HepG2 (cell line): ENCODE measurements around the gene SYVN1. TPM values are rescaled to one million over a fixed set of nuclear protein-coding genes. Genes with fewer than 3 reads are reported as not detected.

Experiments used
- ATF7-NPFF ChIP-seq: sonication (generic); formaldehyde crosslinking; IDR thresholded peaks from 2 replicates; pipeline ENCODE4 v1.8.1; 2023; ENCODE audit warnings: mild to moderate bottlenecking, low read depth, missing genetic modification reagents, moderate library complexity
- FOSL2 ChIP-seq: sonication (generic); formaldehyde crosslinking; IDR thresholded peaks from 2 replicates; pipeline ENCODE4 v1.4.0; 2020; ENCODE audit warnings: missing genetic modification reagents
- GABPA ChIP-seq, 2 experiments: IDR thresholded peaks; 2 replicates each; pipeline ENCODE4 v1.6.1; 2011 to 2016; ENCODE audit warnings: low read depth in 2 of 2, low read length in 1 of 2, missing biosample characterization in 1 of 2, missing genetic modification characterization in 1 of 2
- HDAC2 ChIP-seq: sonication (generic); formaldehyde crosslinking; IDR thresholded peaks from 2 replicates; pipeline ENCODE4 v1.4.0; 2020; ENCODE audit warnings: missing genetic modification reagents
- IKZF1 ChIP-seq: fragments of 450-650 bp; IDR thresholded peaks from 2 replicates; pipeline ENCODE4 v1.7.1; 2016
- MAFG ChIP-seq: sonication (generic); formaldehyde crosslinking; IDR thresholded peaks from 2 replicates; pipeline ENCODE4 v1.5.1; 2020; ENCODE audit warnings: mild to moderate bottlenecking, missing genetic modification reagents
- MED8 ChIP-seq: sonication (generic); formaldehyde crosslinking; IDR thresholded peaks from 2 replicates; pipeline ENCODE4 v1.8.1; 2023; ENCODE audit warnings: mild to moderate bottlenecking, missing genetic modification reagents; ENCODE audit not compliant: insufficient replicate concordance
- NR2F1 ChIP-seq, 2 experiments: fragments of 450-650 bp in 1 of 2; formaldehyde crosslinking in 1 of 2; IDR thresholded peaks; 2 replicates each; pipeline versions ENCODE4 v1.5.0 to v1.6.1; 2016 to 2020; ENCODE audit warnings: mild to moderate bottlenecking in 1 of 2, missing compliant biosample characterization in 1 of 2, missing genetic modification reagents in 1 of 2, moderate library complexity in 1 of 2
- PAX8 ChIP-seq: sonication (generic); formaldehyde crosslinking; IDR thresholded peaks from 2 replicates; pipeline ENCODE4 v1.8.0; 2022; ENCODE audit warnings: mild to moderate bottlenecking, missing genetic modification reagents, borderline replicate concordance
- RXRA ChIP-seq: sonication (generic); formaldehyde crosslinking; IDR thresholded peaks from 2 replicates; pipeline ENCODE4 v1.5.1; 2020; ENCODE audit warnings: missing genetic modification reagents
- SALL2 ChIP-seq: sonication (generic); formaldehyde crosslinking; IDR thresholded peaks from 2 replicates; pipeline ENCODE4 v1.8.1; 2023; ENCODE audit warnings: mild to moderate bottlenecking, missing genetic modification reagents, inconsistent platforms
- SMAD1 ChIP-seq: sonication (generic); formaldehyde crosslinking; IDR thresholded peaks from 2 replicates; pipeline ENCODE4 v1.4.0; 2020; ENCODE audit warnings: missing genetic modification reagents, low read depth, mild to moderate bottlenecking, borderline replicate concordance
- SP140L ChIP-seq: sonication (generic); formaldehyde crosslinking; IDR thresholded peaks from 2 replicates; pipeline ENCODE4 v1.4.0; 2020; ENCODE audit warnings: missing genetic modification reagents, borderline replicate concordance
- SRSF1 ChIP-seq: fragments of 200-400 bp; formaldehyde crosslinking; optimal IDR thresholded peaks from 2 replicates; pipeline ENCODE3; 2017; ENCODE audit warnings: mild to moderate bottlenecking, low read depth, low read length, moderate library complexity
- TP53 ChIP-seq: sonication (generic); formaldehyde crosslinking; conservative IDR thresholded peaks from 2 replicates; pipeline ENCODE4 v1.4.0; 2020; ENCODE audit warnings: missing genetic modification reagents
- ZNF329 ChIP-seq: sonication (generic); formaldehyde crosslinking; IDR thresholded peaks from 2 replicates; pipeline ENCODE4 v1.9.0; 2021; ENCODE audit warnings: low read depth, mild to moderate bottlenecking, missing genetic modification reagents
- ZNF451 ChIP-seq: sonication (generic); formaldehyde crosslinking; IDR thresholded peaks from 2 replicates; pipeline ENCODE4 v1.5.0; 2020; ENCODE audit warnings: mild to moderate bottlenecking, missing genetic modification reagents
- ZNF605 ChIP-seq: sonication (generic); formaldehyde crosslinking; IDR thresholded peaks from 2 replicates; pipeline ENCODE4 v1.8.0; 2022; ENCODE audit warnings: mild to moderate bottlenecking, missing genetic modification reagents
- ZNF75D ChIP-seq: sonication (generic); formaldehyde crosslinking; IDR thresholded peaks from 2 replicates; pipeline ENCODE4 v1.8.1; 2023; ENCODE audit warnings: missing genetic modification reagents, mild to moderate bottlenecking, borderline replicate concordance
- ZNF781 ChIP-seq: sonication (generic); formaldehyde crosslinking; IDR thresholded peaks from 2 replicates; pipeline ENCODE4 v1.5.1; 2020; ENCODE audit warnings: borderline replicate concordance, mild to moderate bottlenecking, missing genetic modification reagents; ENCODE audit errors: not compliant biosample characterization
- ZNF788 ChIP-seq: sonication (generic); formaldehyde crosslinking; IDR thresholded peaks from 2 replicates; pipeline ENCODE4 v1.5.0; 2020; ENCODE audit warnings: mild to moderate bottlenecking, missing genetic modification reagents, borderline replicate concordance
- ZNF841 ChIP-seq: sonication (generic); formaldehyde crosslinking; IDR thresholded peaks from 2 replicates; pipeline ENCODE4 v1.8.1; 2023; ENCODE audit warnings: missing genetic modification reagents, borderline replicate concordance
- ZZZ3 ChIP-seq: sonication (generic); formaldehyde crosslinking; IDR thresholded peaks from 2 replicates; pipeline ENCODE4 v1.4.0; 2020; ENCODE audit warnings: missing genetic modification reagents, mild to moderate bottlenecking, borderline replicate concordance
- polyA plus RNA-seq, 8 experiments: library from polyadenylated mRNA; depleted of rRNA in 3 of 8; stranded (reverse) in 7 of 8; unstranded in 1 of 8; fragments of >200 nt; fragmentation: Illumina TruSeq in 4 of 8; extraction: Trizol in 4 of 8; gene quantifications; 2 replicates each; pipeline versions ENCODE4 v1.2.1 to v1.2.3, GENCODE V29; 2011 to 2016; ENCODE audit warnings: low read depth in 4 of 8, missing spikeins in 1 of 8, mixed read lengths in 1 of 8; ENCODE audit not compliant: insufficient read depth in 1 of 8
- total RNA-seq, 5 experiments: library from RNA; depleted of rRNA; stranded (reverse); fragments of >200 nt; fragmentation: Illumina TruSeq; extraction: Trizol; gene quantifications; 2 replicates each; pipeline ENCODE4 v1.2.3, GENCODE V29; 2016; ENCODE audit warnings: low read depth in 1 of 5
- TF ChIP-seq, protein P1 (sequence below): sonication (generic); formaldehyde crosslinking; IDR thresholded peaks from 2 replicates; pipeline ENCODE4 v1.5.0; 2020; ENCODE audit warnings: missing genetic modification reagents
- TF ChIP-seq, protein P2 (sequence below): IDR thresholded peaks from 2 replicates; pipeline ENCODE4 v1.6.1; 2018; ENCODE audit warnings: missing genetic modification reagents, mild to moderate bottlenecking, missing compliant biosample characterization

The SYVN1 gene
- total and polyA plus RNA-seq, 2 of the 13 experiments (the other 11 are each of a cell fraction or from before 2014, with no cell fraction given) = 10.3 to 22.5 TPM

DNA sequence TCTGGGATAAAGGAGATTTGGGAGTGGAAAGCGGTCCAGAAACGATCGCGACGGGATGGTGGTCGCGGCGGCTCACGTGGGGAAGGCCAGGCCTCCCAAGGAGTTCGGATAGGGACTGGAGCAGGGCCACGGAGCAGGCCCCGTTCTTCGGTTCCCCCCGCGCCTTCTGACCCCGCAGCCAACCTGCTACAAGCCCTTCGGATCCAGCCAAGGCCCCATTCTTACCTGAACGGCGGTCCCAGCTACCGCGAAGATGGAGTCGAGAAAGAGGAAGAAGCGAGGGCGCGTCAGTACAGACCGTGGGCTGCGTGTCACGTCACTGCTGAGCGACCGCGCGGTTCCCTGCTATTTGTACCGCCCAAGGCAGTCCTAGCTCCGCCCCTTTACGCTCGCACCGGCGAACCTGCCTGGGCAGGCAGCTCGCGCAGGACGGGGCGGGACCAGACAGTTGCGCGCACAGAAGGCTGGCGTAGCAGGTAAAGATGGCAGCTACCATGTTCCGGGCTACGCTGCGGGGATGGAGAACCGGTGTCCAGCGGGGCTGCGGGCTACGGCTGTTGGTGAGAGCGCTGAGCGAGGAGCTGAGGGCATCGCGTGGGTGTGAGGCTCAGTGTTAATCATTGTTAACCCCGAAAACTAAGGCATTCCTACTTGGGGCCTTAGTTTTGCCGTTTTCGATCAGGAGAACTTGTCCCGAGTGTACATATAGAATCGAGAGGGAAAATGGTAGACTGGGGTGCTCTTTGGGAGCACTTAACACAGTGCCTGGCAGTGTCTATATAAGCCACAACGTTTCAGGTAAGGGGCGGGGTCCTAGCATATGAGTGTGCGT, 12.2 kb downstream of the SYVN1 start, which contains the start of the genes FAU and MRPL49 (continued):
- peak; percentile 77; the same call in 1 of the 2 replicates for TF ChIP-seq SALL2 (CRISPR knock-in tag)
- TF ChIP-seq ATF7-NPFF (CRISPR knock-in tag) = no peak
- TF ChIP-seq SP140L (CRISPR knock-in tag) = no peak
- TF ChIP-seq SRSF1 = peak; percentile 64
- peak; percentile 88; the same call in 1 of the 2 replicates for TF ChIP-seq ZZZ3 (CRISPR knock-in tag)
- peak; percentile 80 for TF ChIP-seq MED8 (CRISPR knock-in tag)
- peak; percentile 37; the same call in 1 of the 2 replicates for TF ChIP-seq RXRA (CRISPR knock-in tag)
- peak; percentile 91; the same call in 1 of the 2 replicates for TF ChIP-seq ZNF788 (CRISPR knock-in tag)
- TF ChIP-seq TP53 = peak; percentile 84; the same call in 1 of the 2 replicates
- TF ChIP-seq NR2F1 (CRISPR knock-in tag; IDR thresholded peaks at IDR 0.05) = no peak
- TF ChIP-seq SMAD1 (CRISPR knock-in tag) = peak; percentile 87; the same call in 1 of the 2 replicates
- no peak for TF ChIP-seq GABPA (IDR thresholded peaks at IDR 0.05; ENCODE audit: low read depth, low read length)
- peak; percentile 87 for TF ChIP-seq GABPA (CRISPR knock-in tag; IDR thresholded peaks at IDR 0.05; ENCODE audit: low read depth)
- no peak for TF ChIP-seq IKZF1
- no peak for TF ChIP-seq ZNF841 (CRISPR knock-in tag)
- peak; percentile 36; the same call in 1 of the 2 replicates for TF ChIP-seq ZNF329 (CRISPR knock-in tag)
- peak; percentile 28 for TF ChIP-seq ZNF781 (CRISPR knock-in tag)
- TF ChIP-seq MAFG (CRISPR knock-in tag) = no peak
- no peak for TF ChIP-seq ZNF75D (CRISPR knock-in tag)
- peak; percentile 92 for TF ChIP-seq ZNF605 (CRISPR knock-in tag)
- TF ChIP-seq FOSL2 (CRISPR knock-in tag) = peak; percentile 35; the same call in 1 of the 2 replicates
- TF ChIP-seq, protein P1, sequence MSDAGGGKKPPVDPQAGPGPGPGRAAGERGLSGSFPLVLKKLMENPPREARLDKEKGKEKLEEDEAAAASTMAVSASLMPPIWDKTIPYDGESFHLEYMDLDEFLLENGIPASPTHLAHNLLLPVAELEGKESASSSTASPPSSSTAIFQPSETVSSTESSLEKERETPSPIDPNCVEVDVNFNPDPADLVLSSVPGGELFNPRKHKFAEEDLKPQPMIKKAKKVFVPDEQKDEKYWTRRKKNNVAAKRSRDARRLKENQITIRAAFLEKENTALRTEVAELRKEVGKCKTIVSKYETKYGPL (CRISPR knock-in tag) = peak; percentile 17; the same call in 1 of the 2 replicates
- peak; percentile 79 for TF ChIP-seq HDAC2
- TF ChIP-seq, protein P2, sequence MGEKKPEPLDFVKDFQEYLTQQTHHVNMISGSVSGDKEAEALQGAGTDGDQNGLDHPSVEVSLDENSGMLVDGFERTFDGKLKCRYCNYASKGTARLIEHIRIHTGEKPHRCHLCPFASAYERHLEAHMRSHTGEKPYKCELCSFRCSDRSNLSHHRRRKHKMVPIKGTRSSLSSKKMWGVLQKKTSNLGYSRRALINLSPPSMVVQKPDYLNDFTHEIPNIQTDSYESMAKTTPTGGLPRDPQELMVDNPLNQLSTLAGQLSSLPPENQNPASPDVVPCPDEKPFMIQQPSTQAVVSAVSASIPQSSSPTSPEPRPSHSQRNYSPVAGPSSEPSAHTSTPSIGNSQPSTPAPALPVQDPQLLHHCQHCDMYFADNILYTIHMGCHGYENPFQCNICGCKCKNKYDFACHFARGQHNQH (CRISPR knock-in tag) = peak; percentile 85
- peak; percentile 91; the same call in 1 of the 2 replicates for TF ChIP-seq ZNF451 (CRISPR knock-in tag)
- TF ChIP-seq PAX8 (CRISPR knock-in tag) = no peak
